ENCODE data around the gene TMED10.
"Not testable (repeated sequence)": the region's sequence is repeated elsewhere in the genome, so short reads cannot be mapped to it uniquely, and the experiment has no call there.

Gene TMED10

GRCh38 chr14:75162631-75163030 is 13.8 kb downstream of the TMED10 start:
- Histone ChIP-seq H3K36me3 (ENCODE audit: insufficient read depth, low read length) (no peaks in the 10 kb centered on the region), H3K4me1 (ENCODE audit: control insufficient read depth, insufficient read depth, low read length, unreplicated experiment) (peaks cover 3% of the 10 kb centered on the region), H3K4me3 (ENCODE audit: low read depth, low read length) (no peak overlapping the region), H3K79me2 (ENCODE audit: control insufficient read depth, insufficient read depth, low read length, unreplicated experiment) (peaks cover 85% of the 10 kb centered on the region), H3K27ac (ENCODE audit: low read depth, low read length) (no peak overlapping the region), H3K27me3 (ENCODE audit: insufficient read depth, low read length) (no peaks in the 10 kb centered on the region), H2AFZ (ENCODE audit: low read length, unreplicated experiment) (no peak overlapping the region)

- Histone ChIP-seq H3K4me3 (ENCODE audit: low read depth, low read length) (no peak overlapping the region), H3K27ac (ENCODE audit: low read depth, low read length) (no peak overlapping the region), H3K36me3 (ENCODE audit: insufficient read depth, low read length) (no peaks in the 10 kb centered on the region), H3K79me2 (ENCODE audit: control insufficient read depth, insufficient read depth, low read length, unreplicated experiment) (peaks cover 74% of the 10 kb centered on the region), H2AFZ (ENCODE audit: low read length, unreplicated experiment) (no peak overlapping the region), H3K4me1 (ENCODE audit: control insufficient read depth, insufficient read depth, low read length, unreplicated experiment) (peaks cover 3% of the 10 kb centered on the region), H3K27me3 (ENCODE audit: insufficient read depth, low read length) (no peaks in the 10 kb centered on the region)
Measured at GRCh38 chr14:75158843-75159614, 17.4 kb downstream of the TMED10 start.

GRCh38 chr14:75156901-75157300 is 19.5 kb downstream of the TMED10 start:
- no peak overlapping the region for H3K27ac ChIP-seq (ENCODE audit: low read depth, low read length)
- peaks cover 71% of the 10 kb centered on the region for H3K79me2 ChIP-seq (ENCODE audit: control insufficient read depth, insufficient read depth, low read length, unreplicated experiment)
- no peak overlapping the region for H2AFZ ChIP-seq (ENCODE audit: low read length, unreplicated experiment)

GRCh38 chr14:75156111-75156510 is 20.3 kb downstream of the TMED10 start:
- peaks cover 68% of the 10 kb centered on the region for H3K79me2 ChIP-seq (ENCODE audit: control insufficient read depth, insufficient read depth, low read length, unreplicated experiment)

More at GRCh38 chr14:75156901-75157300, 19.5 kb downstream of the TMED10 start:
- no peak overlapping the region for H3K4me3 ChIP-seq (ENCODE audit: low read depth, low read length)
- no peaks in the 10 kb centered on the region for H3K27me3 ChIP-seq (ENCODE audit: insufficient read depth, low read length)
- peaks cover 3% of the 10 kb centered on the region for H3K4me1 ChIP-seq (ENCODE audit: control insufficient read depth, insufficient read depth, low read length, unreplicated experiment)
- no peaks in the 10 kb centered on the region for H3K36me3 ChIP-seq (ENCODE audit: insufficient read depth, low read length)

GRCh38 chr14:75155169-75155568 is 21.2 kb downstream of the TMED10 start:
- Histone ChIP-seq H3K27ac (ENCODE audit: low read depth, low read length) (no peak overlapping the region), H3K27me3 (ENCODE audit: insufficient read depth, low read length) (no peaks in the 10 kb centered on the region), H2AFZ (ENCODE audit: low read length, unreplicated experiment) (no peak overlapping the region), H3K4me1 (ENCODE audit: control insufficient read depth, insufficient read depth, low read length, unreplicated experiment) (peaks cover 4% of the 10 kb centered on the region), H3K36me3 (ENCODE audit: insufficient read depth, low read length) (peaks cover 5% of the 10 kb centered on the region; the same call in 1 of the 2 replicates), H3K79me2 (ENCODE audit: control insufficient read depth, insufficient read depth, low read length, unreplicated experiment) (peaks cover 60% of the 10 kb centered on the region), H3K4me3 (ENCODE audit: low read depth, low read length) (no peak overlapping the region)

More at GRCh38 chr14:75156111-75156510, 20.3 kb downstream of the TMED10 start:
- no peak overlapping the region for H2AFZ ChIP-seq (ENCODE audit: low read length, unreplicated experiment)
- H3K4me1 ChIP-seq (ENCODE audit: control insufficient read depth, insufficient read depth, low read length, unreplicated experiment): peaks cover 3% of the 10 kb centered on the region
- no peak overlapping the region for H3K4me3 ChIP-seq (ENCODE audit: low read depth, low read length)
- peaks cover 3% of the 10 kb centered on the region; the same call in 1 of the 2 replicates for H3K36me3 ChIP-seq (ENCODE audit: insufficient read depth, low read length)
- no peak overlapping the region for H3K27ac ChIP-seq (ENCODE audit: low read depth, low read length)
- H3K27me3 ChIP-seq (ENCODE audit: insufficient read depth, low read length): no peaks in the 10 kb centered on the region

- Histone ChIP-seq H3K27ac (ENCODE audit: low read depth, low read length) (no peak overlapping the region), H2AFZ (ENCODE audit: low read length, unreplicated experiment) (no peak overlapping the region), H3K27me3 (ENCODE audit: insufficient read depth, low read length) (no peaks in the 10 kb centered on the region), H3K4me3 (ENCODE audit: low read depth, low read length) (no peak overlapping the region), H3K36me3 (ENCODE audit: insufficient read depth, low read length) (peaks cover 10% of the 10 kb centered on the region; the same call in 1 of the 2 replicates), H3K79me2 (ENCODE audit: control insufficient read depth, insufficient read depth, low read length, unreplicated experiment) (peaks cover 55% of the 10 kb centered on the region), H3K4me1 (ENCODE audit: control insufficient read depth, insufficient read depth, low read length, unreplicated experiment) (peaks cover 8% of the 10 kb centered on the region)
Measured at GRCh38 chr14:75153295-75153694, 23.1 kb downstream of the TMED10 start.

- H3K27me3 ChIP-seq (ENCODE audit: insufficient read depth, low read length): no peaks in the 10 kb centered on the region
- no peak overlapping the region for H2AFZ ChIP-seq (ENCODE audit: low read length, unreplicated experiment)
- H3K4me1 ChIP-seq (ENCODE audit: control insufficient read depth, insufficient read depth, low read length, unreplicated experiment): peaks cover 14% of the 10 kb centered on the region
- peaks cover 10% of the 10 kb centered on the region; the same call in 1 of the 2 replicates for H3K36me3 ChIP-seq (ENCODE audit: insufficient read depth, low read length)
- no peak overlapping the region for H3K4me3 ChIP-seq (ENCODE audit: low read depth, low read length)
- peaks cover 45% of the 10 kb centered on the region for H3K79me2 ChIP-seq (ENCODE audit: control insufficient read depth, insufficient read depth, low read length, unreplicated experiment)
- H3K27ac ChIP-seq (ENCODE audit: low read depth, low read length): no peak overlapping the region
Measured at GRCh38 chr14:75151851-75152250, 24.6 kb downstream of the TMED10 start.

GRCh38 chr14:75150637-75151036 is 25.8 kb downstream of the TMED10 start:
- H2AFZ ChIP-seq (ENCODE audit: low read length, unreplicated experiment); H3K4me3 ChIP-seq (ENCODE audit: low read depth, low read length); H3K27me3 ChIP-seq (ENCODE audit: insufficient read depth, low read length): not testable (repeated sequence)
- H3K4me1 ChIP-seq (ENCODE audit: control insufficient read depth, insufficient read depth, low read length, unreplicated experiment): peaks cover 14% of the 10 kb centered on the region
- H3K36me3 ChIP-seq (ENCODE audit: insufficient read depth, low read length): peaks cover 10% of the 10 kb centered on the region; the same call in 1 of the 2 replicates
- H3K27ac ChIP-seq (ENCODE audit: low read depth, low read length): peak overlapping the region; percentile 43
- H3K79me2 ChIP-seq (ENCODE audit: control insufficient read depth, insufficient read depth, low read length, unreplicated experiment): peaks cover 36% of the 10 kb centered on the region

- Histone ChIP-seq H3K27me3 (ENCODE audit: insufficient read depth, low read length) (no peaks in the 10 kb centered on the region), H3K36me3 (ENCODE audit: insufficient read depth, low read length) (peaks cover 12% of the 10 kb centered on the region; the same call in 1 of the 2 replicates), H3K4me3 (ENCODE audit: low read depth, low read length) (no peak overlapping the region), H3K79me2 (ENCODE audit: control insufficient read depth, insufficient read depth, low read length, unreplicated experiment) (peaks cover 33% of the 10 kb centered on the region), H3K27ac (ENCODE audit: low read depth, low read length) (peak overlapping the region; percentile 43), H3K4me1 (ENCODE audit: control insufficient read depth, insufficient read depth, low read length, unreplicated experiment) (peaks cover 14% of the 10 kb centered on the region), H2AFZ (ENCODE audit: low read length, unreplicated experiment) (no peak overlapping the region)
Measured at GRCh38 chr14:75150150-75150549, 26.3 kb downstream of the TMED10 start.

GRCh38 chr14:75147423-75148071 is 28.9 kb downstream of the TMED10 start:
- Histone ChIP-seq H3K4me1 (ENCODE audit: control insufficient read depth, insufficient read depth, low read length, unreplicated experiment) (peaks cover 14% of the 10 kb centered on the region), H3K4me3 (ENCODE audit: low read depth, low read length) (no peak overlapping the region), H3K36me3 (ENCODE audit: insufficient read depth, low read length) (peaks cover 15% of the 10 kb centered on the region; the same call in 1 of the 2 replicates), H3K27me3 (ENCODE audit: insufficient read depth, low read length) (no peaks in the 10 kb centered on the region), H3K79me2 (ENCODE audit: control insufficient read depth, insufficient read depth, low read length, unreplicated experiment) (peaks cover 24% of the 10 kb centered on the region), H2AFZ (ENCODE audit: low read length, unreplicated experiment) (no peak overlapping the region), H3K27ac (ENCODE audit: low read depth, low read length) (peak overlapping the region; percentile 69)

Data from ACC112 (cell line).